Omental fat pad (tissue), 4 donors: ENCODE results near the gene MRPS25. TPM values are rescaled to one million over a fixed set of nuclear protein-coding genes. Genes with fewer than 3 reads are reported as not detected.
"Not testable (repeated sequence)": the region's sequence is repeated elsewhere in the genome, so short reads cannot be mapped to it uniquely, and the experiment has no call there.

Experiments used
- ATAC-seq: fragments of 150-250 bp; one replicate; pipeline ENCODE4 v1.9.1; 2016; ENCODE audit warnings: mild to moderate bottlenecking, moderate library complexity; ENCODE audit not compliant: low FRiP score
- DNase-seq: peaks from one replicate; pipeline ENCODE4 v3.0.0-alpha.2; 2019; ENCODE audit warnings: low spot score
- CTCF ChIP-seq, 3 donors: fragments of 450-650 bp; IDR thresholded peaks; one replicate each; pipeline ENCODE4 v1.5.1; 2016 to 2017; ENCODE audit warnings: antibody characterized with exemption in 3 of 3, mild to moderate bottlenecking in 3 of 3, moderate library complexity in 2 of 3
- total RNA-seq, 4 donors: library from RNA; depleted of rRNA; stranded (reverse); fragments of >200 nt; gene quantifications; one replicate each; pipeline ENCODE4 v1.1.0, GENCODE V29; 2016

Gene MRPS25
- total RNA-seq, 4 donors from 2014 or later = 27.1 to 41.3 (median 36.1) TPM

GRCh38 chr3:15014606-15015328 lies 50.3 kb downstream of the MRPS25 start:
- no peak for TF ChIP-seq CTCF (IDR thresholded peaks at IDR 0.05)
- no peak for DNase-seq
- no peak for ATAC-seq

GRCh38 chr3:15011174-15011573 lies 53.9 kb downstream of the MRPS25 start:
- TF ChIP-seq CTCF (IDR thresholded peaks at IDR 0.05) = no peak
- no peak for DNase-seq
- ATAC-seq = no peak

GRCh38 chr3:15010664-15011063 lies 54.5 kb downstream of the MRPS25 start:
- ATAC-seq (no peak), DNase-seq (no peak)
- no peak for TF ChIP-seq CTCF (IDR thresholded peaks at IDR 0.05)

GRCh38 chr3:15009167-15009566 lies 55.9 kb downstream of the MRPS25 start:
- no peak for TF ChIP-seq CTCF (IDR thresholded peaks at IDR 0.05)
- no peak for ATAC-seq
- no peak for DNase-seq

- no peak for DNase-seq
- ATAC-seq = peak; percentile 62
- no peak for TF ChIP-seq CTCF (IDR thresholded peaks at IDR 0.05)
Observed at GRCh38 chr3:15007681-15008141, 57.4 kb downstream of the MRPS25 start.

GRCh38 chr3:14999182-14999581 lies 65.9 kb downstream of the MRPS25 start:
- ATAC-seq, DNase-seq: not testable (repeated sequence)

Other genes with a start within 250 kb of the MRPS25 start
- 10 to 100 TPM in 3 of 4 donors, 1 to 10 TPM in 1; 9.1 to 75.0 (median 16.1) TPM for gene FGD5, start 246.4 kb downstream of the MRPS25 start, total RNA-seq
- gene NR2C2, start 117.7 kb downstream of the MRPS25 start, total RNA-seq = 10 to 100 TPM; 25.8 to 45.1 (median 37.8) TPM
- 10 to 100 TPM; 22.3 to 32.3 (median 23.3) TPM for gene RBSN, start 33.8 kb upstream of the MRPS25 start, total RNA-seq
- 10 to 100 TPM; 41.8 to 49.5 (median 43.9) TPM for gene CAPN7, start 140.9 kb upstream of the MRPS25 start, total RNA-seq